GM15510 (cell line): Measurements from ENCODE around the gene MYNN.

Experiments used
- POLR2A ChIP-seq: IDR thresholded peaks from 3 replicates; pipeline ENCODE4 v1.6.1; 2011; ENCODE audit warnings: borderline replicate concordance; ENCODE audit not compliant: insufficient read length; ENCODE audit errors: extremely low read depth

MYNN gene

GRCh38 chr3:169772897-169773816, at the start of gene MYNN:
Gene MYNN, plus strand, starts transcription at chr3:169773396. Its CDS starts 900 bp downstream, at chr3:169774296.
- peak; percentile 98 for TF ChIP-seq POLR2A

GRCh38 chr3:169739067-169739466, 34.1 kb upstream of the MYNN start:
- no peak for TF ChIP-seq POLR2A

- no peak for TF ChIP-seq POLR2A
Measured at GRCh38 chr3:169744366-169745054, 28.7 kb upstream of the MYNN start.

GRCh38 chr3:169746924-169747323, 26.3 kb upstream of the MYNN start:
- no peak for TF ChIP-seq POLR2A

- TF ChIP-seq POLR2A: no peak
Measured at GRCh38 chr3:169748670-169749069, 24.5 kb upstream of the MYNN start.

- no peak for TF ChIP-seq POLR2A
Measured at GRCh38 chr3:169750665-169751064, 22.5 kb upstream of the MYNN start.

- TF ChIP-seq POLR2A: no peak
Measured at GRCh38 chr3:169751875-169752274, 21.3 kb upstream of the MYNN start.

- TF ChIP-seq POLR2A: no peak
Measured at GRCh38 chr3:169754711-169755110, 18.5 kb upstream of the MYNN start.

GRCh38 chr3:169755488-169755887, 17.7 kb upstream of the MYNN start:
- no peak for TF ChIP-seq POLR2A

GRCh38 chr3:169758359-169758994, 14.7 kb upstream of the MYNN start:
- TF ChIP-seq POLR2A: no peak

- no peak for TF ChIP-seq POLR2A
Measured at GRCh38 chr3:169759256-169759655, 13.9 kb upstream of the MYNN start.

GRCh38 chr3:169760479-169760878, 12.7 kb upstream of the MYNN start:
- no peak for TF ChIP-seq POLR2A

GRCh38 chr3:169764312-169764881, 8.8 kb upstream of the MYNN start:
- peak; percentile 50 for TF ChIP-seq POLR2A

- peak; percentile 87 for TF ChIP-seq POLR2A
Measured at GRCh38 chr3:169764882-169765612, 8.1 kb upstream of the MYNN start, which contains the start of gene TERC. Gene TERC, minus strand, starts transcription at chr3:169765060.
